GM19099 (cell line): ENCODE measurements around the gene ADRA1B.

Source experiments
- POLR2A ChIP-seq: IDR thresholded peaks from 3 replicates; pipeline ENCODE4 v1.6.1; 2011; ENCODE audit warnings: low read depth; ENCODE audit not compliant: insufficient read length; ENCODE audit errors: extremely low read depth

The ADRA1B gene

DNA sequence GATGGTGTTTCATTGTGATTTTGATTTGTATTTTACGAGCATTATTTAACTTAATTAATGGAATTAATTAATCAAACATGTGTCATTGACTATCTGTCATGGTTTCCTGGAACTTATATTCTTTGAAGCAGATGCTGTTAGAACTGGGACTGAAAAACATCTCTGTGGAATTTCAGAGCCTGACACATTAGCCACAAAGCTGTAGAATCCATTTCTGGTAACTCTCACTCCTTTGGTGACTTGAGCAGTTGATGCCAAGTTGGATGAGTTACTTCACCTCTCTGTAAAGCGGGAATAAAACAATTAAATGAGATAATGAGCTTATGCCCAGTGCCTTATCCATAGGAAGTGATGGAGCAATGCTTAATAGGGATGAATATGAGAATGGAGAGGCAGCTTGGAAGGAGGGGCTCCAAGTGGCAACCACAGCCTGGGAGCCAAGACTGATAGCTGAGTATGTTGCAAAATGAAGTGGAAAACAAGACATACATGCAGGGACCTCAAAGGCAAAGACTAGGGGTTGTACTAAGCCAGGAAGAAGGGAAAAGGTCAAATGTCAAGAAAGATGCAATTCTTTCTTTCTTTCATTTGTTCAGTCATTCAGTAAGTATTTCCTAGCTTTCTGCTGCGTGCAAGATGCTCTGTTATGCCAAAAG is 23.1 kb upstream of the ADRA1B start:
- no peak for TF ChIP-seq POLR2A

- no peak for TF ChIP-seq POLR2A
Observed at GRCh38 chr5:159894149-159894720, 22.0 kb upstream of the ADRA1B start.

GRCh38 chr5:159897786-159898393 is 18.4 kb upstream of the ADRA1B start:
- no peak for TF ChIP-seq POLR2A

DNA sequence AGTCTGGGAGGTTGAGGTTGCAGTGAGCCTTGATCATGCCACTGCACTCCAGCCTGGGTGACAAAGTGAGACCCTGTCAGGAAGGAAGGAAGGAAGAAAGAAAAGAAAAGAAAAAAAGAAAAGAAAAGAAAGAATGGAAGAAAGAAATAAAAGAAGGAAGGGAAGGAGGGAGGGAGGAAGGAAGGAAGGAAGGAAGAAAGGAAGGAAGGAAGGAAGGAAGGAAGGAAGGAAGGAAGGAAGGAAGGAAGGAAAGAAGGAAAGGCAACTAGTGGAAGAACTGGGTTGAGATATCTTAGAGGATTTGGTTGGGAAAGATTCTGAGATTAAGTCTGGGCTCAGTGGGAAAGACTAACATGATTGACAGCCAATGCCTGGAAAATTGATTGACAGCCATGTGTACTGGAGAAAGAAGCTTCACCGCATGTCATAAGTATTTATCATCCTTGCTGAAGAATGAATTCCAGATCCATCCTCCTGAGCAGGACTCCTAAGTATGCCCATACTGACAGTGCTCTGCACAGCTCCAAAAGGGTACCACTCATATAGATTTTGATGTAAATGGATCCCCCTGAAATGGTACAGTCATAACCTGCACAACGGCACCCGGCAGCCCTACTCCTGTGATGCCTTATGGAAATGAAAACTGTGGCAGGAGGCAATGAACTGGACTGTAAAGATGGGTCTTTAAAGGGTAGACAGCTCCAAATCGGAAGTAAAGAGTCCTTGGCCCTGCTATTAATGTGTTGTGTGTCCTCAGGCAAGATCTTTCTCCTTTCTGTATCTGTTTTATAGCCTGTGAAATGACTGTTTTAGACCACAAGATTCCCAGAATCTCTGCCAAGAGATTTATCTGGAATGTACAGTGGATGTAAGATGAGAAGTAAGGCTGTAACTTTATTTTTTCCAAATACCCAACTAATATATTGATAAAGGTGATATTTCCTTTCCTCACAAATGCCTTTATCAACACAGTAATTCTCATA is 16.9 kb upstream of the ADRA1B start:
- no peak for TF ChIP-seq POLR2A

DNA sequence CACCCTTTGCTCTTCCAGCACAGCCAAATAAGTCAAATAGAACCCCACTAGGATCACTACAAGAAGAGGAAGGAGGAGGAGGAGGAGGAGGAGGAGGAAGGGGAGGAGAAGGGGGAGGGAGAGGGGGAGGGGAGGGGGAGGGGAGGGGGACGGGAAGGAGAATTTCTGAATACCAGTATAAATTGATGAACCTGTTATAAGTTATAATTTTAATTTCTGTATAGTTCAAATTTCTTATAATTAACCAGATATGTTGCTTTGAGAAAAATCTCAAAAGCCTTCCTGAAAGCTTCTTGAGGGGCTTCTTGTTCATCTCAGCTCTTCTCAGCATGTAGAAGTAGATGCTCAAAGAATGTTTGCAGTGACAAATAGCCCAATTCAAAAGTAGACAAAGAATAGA is 15.0 kb upstream of the ADRA1B start:
- TF ChIP-seq POLR2A = no peak

DNA sequence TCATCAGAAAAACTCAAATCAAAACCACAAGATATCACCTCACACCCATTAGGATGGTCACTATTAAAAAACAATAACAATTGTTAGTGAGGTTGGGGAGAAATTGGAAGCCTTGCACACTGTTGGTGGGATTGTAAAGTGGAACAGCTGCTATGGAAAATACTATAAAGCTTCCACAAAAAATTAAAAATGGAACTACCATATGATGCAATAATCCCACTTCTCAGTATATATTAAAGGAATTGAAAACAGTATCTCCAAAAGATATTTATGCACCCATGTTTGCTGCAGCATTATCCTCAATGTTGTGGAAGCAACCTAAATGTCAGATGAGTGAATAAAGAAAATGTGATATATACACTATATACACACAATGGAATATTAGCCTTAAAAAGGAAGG is 14.5 kb upstream of the ADRA1B start:
- TF ChIP-seq POLR2A = no peak

DNA sequence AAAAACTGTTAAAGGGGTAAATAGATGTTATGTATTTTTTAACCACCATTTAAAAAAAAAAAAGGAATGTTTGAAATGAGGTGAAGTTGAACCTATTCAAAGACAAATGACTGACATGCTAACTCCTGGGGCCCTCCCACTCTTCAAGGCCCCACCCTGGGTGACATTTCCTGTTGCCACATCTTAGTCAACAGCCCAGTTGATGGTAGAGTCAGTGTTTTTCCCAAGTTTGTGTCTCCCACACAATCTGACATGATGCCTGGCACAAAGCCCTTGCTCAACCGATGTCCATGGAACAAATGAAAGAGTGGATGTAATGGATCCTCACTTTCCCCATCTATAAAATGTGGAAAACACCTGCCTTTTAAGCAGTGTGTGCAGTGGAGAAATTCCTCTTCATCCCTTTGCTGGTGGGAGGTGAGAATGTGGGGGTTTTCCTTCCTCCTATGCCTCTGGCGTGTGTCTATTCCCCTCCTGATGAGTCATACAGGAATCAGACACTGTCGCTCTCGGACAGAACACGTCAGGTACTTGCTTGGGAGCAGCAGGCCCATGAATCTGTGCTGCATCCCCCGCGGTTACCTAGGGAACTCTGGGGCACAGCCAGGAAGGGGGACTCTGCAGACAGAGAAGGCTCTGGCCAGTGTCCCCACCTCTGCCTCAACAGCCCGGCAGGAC is 13.7 kb upstream of the ADRA1B start:
- no peak for TF ChIP-seq POLR2A

GRCh38 chr5:159903131-159903530 is 13.2 kb upstream of the ADRA1B start:
- TF ChIP-seq POLR2A = no peak

DNA sequence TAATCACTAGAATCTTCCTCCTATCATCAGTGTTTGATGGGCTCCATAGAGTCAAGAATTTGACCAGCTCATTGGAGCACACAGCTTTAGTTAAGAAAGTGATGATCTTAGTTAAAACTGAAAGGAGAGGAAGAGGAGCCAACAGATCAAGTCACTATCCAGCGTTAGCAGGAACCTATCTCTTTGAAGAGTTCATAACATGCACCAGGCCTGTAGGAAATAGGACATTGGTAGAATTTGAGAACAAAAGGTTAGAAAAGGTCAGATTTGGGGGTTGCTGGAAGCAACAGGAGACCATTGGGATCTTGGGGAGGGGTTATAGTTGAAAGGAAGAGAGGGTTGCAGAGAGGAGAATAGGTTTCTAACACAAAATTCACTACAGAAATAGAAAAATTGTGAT is 11.4 kb upstream of the ADRA1B start:
- no peak for TF ChIP-seq POLR2A

- no peak for TF ChIP-seq POLR2A
Observed at GRCh38 chr5:159905496-159905895, 10.8 kb upstream of the ADRA1B start.

GRCh38 chr5:159906463-159906862 is 9.8 kb upstream of the ADRA1B start:
- no peak for TF ChIP-seq POLR2A

DNA sequence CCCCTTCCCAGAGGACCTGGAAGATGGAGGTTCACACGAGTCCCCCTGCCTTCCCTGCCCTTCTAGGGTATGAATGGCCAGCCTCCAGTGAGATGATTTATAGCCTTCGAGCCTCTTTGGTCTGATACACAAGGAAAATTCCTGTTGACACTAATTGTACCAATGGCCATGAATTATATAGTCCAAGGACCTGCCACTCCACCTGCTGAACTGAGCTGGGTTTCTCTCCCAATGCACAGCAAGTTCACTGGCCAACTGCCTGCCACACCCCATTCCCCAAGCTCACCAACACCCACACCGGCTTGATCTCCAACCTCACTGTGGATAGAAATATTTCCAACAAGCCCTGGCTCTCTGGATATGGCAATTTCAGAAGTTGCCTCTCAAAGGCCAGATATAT is 9.3 kb upstream of the ADRA1B start:
- TF ChIP-seq POLR2A = no peak

DNA sequence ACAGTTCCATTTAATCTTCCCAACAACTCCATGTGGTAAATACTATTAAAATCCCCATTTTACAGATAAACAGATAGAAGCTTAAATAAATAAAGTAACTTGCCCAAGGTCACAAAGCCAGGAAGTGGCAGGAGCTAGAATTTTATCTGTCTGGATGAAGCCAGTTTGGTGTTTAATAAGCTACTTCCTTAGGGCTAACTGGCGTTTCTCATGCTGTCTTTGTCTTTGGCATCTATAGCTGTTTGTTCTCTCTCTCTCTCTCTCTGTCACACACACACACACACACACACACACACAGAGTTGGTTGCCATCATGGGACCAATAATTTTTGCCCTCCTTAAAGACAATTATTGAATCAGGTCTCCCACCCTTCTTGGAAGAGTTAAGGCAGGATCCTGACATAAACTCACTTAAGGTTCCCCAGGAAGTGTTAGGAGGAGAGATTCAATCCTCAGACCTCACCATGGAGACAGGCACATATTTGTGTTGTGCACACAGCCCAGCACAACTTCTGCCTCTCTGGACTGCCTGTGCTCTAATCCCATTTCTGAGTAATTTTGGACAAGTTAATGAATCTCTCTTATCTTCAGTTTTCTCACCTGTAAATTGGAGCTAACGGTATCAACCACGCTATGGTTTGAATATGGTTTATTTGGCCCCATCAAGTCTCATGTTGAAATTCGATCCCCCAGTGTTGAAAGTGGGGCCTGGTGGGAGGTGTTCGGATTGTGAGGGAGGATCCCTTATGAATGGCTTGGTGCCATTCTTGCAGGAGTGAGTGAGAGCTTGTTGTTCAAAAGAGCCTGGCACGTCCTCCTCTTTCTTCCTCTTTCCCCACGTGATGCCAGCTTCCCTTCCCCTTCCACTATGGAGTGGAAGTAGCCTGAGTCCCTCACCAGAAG is 8.3 kb upstream of the ADRA1B start:
- TF ChIP-seq POLR2A = no peak

GRCh38 chr5:159908591-159908940 is 7.7 kb upstream of the ADRA1B start:
- TF ChIP-seq POLR2A = no peak
